Measurements from ENCODE around the gene SDCCAG8. TPM values are rescaled to one million over a fixed set of nuclear protein-coding genes. Genes with fewer than 3 reads are reported as not detected.

SDCCAG8 gene
- total and polyA plus RNA-seq, 2 of the 8 experiments (the other 6 are each of a cell fraction or from before 2014, with no cell fraction given): 15.6 to 21.0 TPM

GRCh38 chr1:243415663-243416408 lies 160.0 kb downstream of the SDCCAG8 start (continued):
- TF ChIP-seq CHD7 (IDR thresholded peaks at IDR 0.05; ENCODE audit: insufficient replicate concordance, low read length): no peak
- TF ChIP-seq KDM1A (IDR thresholded peaks at IDR 0.05; ENCODE audit: borderline replicate concordance, low read length): no peak
- TF ChIP-seq NANOG (IDR thresholded peaks at IDR 0.05; ENCODE audit: insufficient read depth, low read depth, low read length, poor library complexity, severe bottlenecking): no peak
- TF ChIP-seq TEAD4 (IDR thresholded peaks at IDR 0.05; ENCODE audit: low read depth, low read length): no peak

Data from H1 (cell line).